AG10803 (cell line): ENCODE data around the gene PET117.

Experiments
- DNase-seq: peaks from one replicate; pipeline ENCODE4 v3.0.0; 2010; ENCODE audit warnings: low read depth
- H3K4me3 ChIP-seq: 2 replicates; pipeline ENCODE4 v1.5.1; 2011; ENCODE audit warnings: mild to moderate bottlenecking, low read length, control low read depth
- CTCF ChIP-seq: conservative IDR thresholded peaks from 2 replicates; pipeline ENCODE4 v1.5.1; 2011; ENCODE audit warnings: mild to moderate bottlenecking, low read length, control low read depth, inconsistent platforms

PET117 gene

DNA sequence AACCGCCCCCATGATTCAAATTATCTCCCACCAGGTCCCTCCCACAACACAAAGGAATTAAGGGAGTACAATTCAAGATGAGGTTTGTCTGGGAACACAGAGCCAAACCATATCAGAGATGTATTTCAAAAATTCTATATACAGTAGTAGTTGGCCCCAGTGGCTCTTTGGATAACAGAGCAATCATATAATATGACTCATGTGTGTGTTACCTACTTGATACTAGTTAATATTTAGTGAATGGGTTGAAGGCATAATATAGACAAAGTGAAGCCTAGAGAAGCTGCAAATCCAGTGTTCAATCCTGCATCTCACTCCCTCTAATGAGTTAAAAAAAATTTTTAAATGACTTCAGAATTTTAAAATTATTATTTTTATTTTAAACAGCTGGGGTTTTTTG, 43.2 kb downstream of the PET117 start:
- no peak for TF ChIP-seq CTCF
- no peak for DNase-seq
- H3K4me3 ChIP-seq = no peak overlapping the region

DNA sequence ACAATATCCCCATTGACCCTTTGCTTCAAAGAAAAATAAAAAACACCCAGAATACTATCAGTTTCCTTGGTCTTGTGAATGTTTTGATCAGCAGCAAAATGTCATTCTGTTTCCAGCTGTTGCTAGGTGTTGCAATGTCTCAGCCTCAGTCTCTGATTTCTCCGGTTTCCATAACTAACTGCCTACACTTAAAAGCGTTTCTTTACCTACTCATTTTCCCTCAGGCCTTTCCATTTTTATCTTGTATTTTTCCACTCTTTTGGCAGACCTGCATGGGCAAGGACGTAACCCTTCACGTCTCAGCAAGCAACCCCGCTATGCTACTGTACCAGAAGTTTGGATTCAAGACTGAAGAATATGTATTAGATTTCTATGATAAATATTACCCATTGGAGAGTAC, 49.4 kb downstream of the PET117 start:
- H3K4me3 ChIP-seq = no peak overlapping the region
- no peak for TF ChIP-seq CTCF
- DNase-seq = no peak

- no peak overlapping the region for H3K4me3 ChIP-seq
- TF ChIP-seq CTCF = no peak
- peak; percentile 84 for DNase-seq
Measured at GRCh38 chr20:18188434-18188833, 50.8 kb downstream of the PET117 start.

DNA sequence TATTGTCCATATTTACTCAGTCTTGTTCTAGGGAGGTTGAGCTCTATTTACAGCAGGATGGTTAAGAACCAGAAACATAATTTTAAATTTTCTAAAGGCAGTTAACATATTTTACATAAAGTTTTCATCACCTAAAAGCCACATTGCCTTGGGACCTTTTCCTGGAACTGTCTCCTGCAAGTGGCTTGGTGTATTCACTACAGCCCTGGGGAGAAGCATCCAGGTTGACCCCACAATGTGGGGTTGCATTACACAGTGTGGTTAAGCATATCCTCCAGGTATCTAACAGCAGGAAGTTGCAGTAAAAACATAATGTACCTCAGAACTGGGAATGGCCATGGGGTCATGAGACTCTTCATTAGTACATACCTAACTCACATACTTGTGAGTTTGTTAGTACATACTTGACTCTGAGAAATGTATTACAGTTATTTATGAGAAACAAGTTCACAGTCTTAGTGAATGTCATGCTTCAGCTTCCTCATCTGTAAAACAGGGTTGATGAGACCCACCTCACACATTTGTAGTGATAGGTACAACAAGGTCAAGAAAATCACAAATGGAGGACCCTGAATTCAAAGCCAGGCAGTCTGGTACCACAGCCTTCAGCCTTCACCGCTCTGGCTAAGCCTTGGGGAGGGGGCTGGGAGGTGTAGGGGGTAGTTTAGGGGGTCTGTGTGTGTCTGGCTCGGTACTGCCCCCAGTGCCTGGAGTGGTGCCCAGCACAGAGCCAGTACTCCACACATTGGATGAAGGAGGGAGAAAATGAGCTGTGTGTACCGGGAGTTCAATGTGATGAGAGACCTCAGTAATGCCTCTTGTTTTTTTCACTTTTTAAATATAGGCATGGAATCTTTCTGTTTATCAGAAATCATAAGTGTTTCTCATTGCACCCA, 52.9 kb downstream of the PET117 start:
- DNase-seq = no peak
- no peak overlapping the region for H3K4me3 ChIP-seq
- no peak for TF ChIP-seq CTCF

DNA sequence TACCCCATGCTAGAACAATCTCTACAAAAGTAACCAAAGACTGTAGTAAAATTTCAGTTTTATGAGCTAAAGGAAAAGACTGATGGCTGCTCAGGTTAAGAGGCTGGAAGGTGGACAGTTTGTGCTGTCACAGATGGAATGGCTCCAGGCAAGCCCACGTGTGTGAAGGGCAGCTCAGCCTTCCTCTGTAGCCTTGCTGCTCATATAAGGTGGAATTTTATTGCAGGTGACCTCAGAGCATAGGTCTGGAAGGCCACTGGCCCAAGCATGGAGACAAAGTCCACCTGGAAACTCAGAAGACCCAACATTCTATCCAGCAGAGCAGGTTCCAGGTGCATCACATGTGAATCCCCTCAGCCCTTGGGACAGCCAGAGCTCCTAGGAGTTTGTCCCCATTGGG, 53.6 kb downstream of the PET117 start:
- no peak overlapping the region for H3K4me3 ChIP-seq
- no peak for DNase-seq
- TF ChIP-seq CTCF = no peak
